ENCODE measurements around the gene DNAJC27. TPM values are rescaled to one million over a fixed set of nuclear protein-coding genes. Genes with fewer than 3 reads are reported as not detected.

The DNAJC27 gene
- total RNA-seq, 2 experiments from 2014 or later, result 5.5 to 6.9 TPM

- Mint-ChIP-seq H3K27me3 (no peaks in the 10 kb centered on the region), H3K36me3 (peaks cover 51% of the 10 kb centered on the region), H3K9me3 (no peaks in the 10 kb centered on the region), H3K4me1 (ENCODE audit: low read depth) (peaks cover 40% of the 10 kb centered on the region), H3K27ac (no peak overlapping the region), H3K4me3 (no peak overlapping the region)
- DNase-seq, result no peak
- CTCF ChIA-PET, result no interaction called here
- intact Hi-C loops (cut with micrococcal nuclease), result no loop called here
- POLR2A ChIA-PET, result no interaction called here
Measured at GRCh38 chr2:24914713-24915112, 57.0 kb downstream of the DNAJC27 start.

- POLR2A ChIA-PET, result no interaction called here
- Mint-ChIP-seq H3K9me3 (no peaks in the 10 kb centered on the region), H3K36me3 (peaks cover 51% of the 10 kb centered on the region), H3K4me1 (ENCODE audit: low read depth) (peaks cover 38% of the 10 kb centered on the region), H3K27me3 (no peaks in the 10 kb centered on the region), H3K27ac (no peak overlapping the region), H3K4me3 (no peak overlapping the region)
- no peak for DNase-seq
- CTCF ChIA-PET, result no interaction called here
- intact Hi-C loops (cut with micrococcal nuclease), result no loop called here
Measured at GRCh38 chr2:24913911-24914310, 57.8 kb downstream of the DNAJC27 start.

GRCh38 chr2:24912986-24913385 is 58.8 kb downstream of the DNAJC27 start:
- peaks cover 31% of the 10 kb centered on the region for H3K4me1 Mint-ChIP-seq (ENCODE audit: low read depth)
- CTCF ChIA-PET, result no interaction called here
- peaks cover 45% of the 10 kb centered on the region for H3K36me3 Mint-ChIP-seq
- no peak for DNase-seq
- H3K27me3 Mint-ChIP-seq, result no peaks in the 10 kb centered on the region
- POLR2A ChIA-PET, result no interaction called here
- intact Hi-C loops (cut with micrococcal nuclease), result no loop called here
- H3K9me3 Mint-ChIP-seq, result no peaks in the 10 kb centered on the region
- H3K4me3 Mint-ChIP-seq, result no peak overlapping the region
- H3K27ac Mint-ChIP-seq, result no peak overlapping the region

GRCh38 chr2:24912523-24912922 is 59.2 kb downstream of the DNAJC27 start:
- Mint-ChIP-seq H3K4me1 (ENCODE audit: low read depth) (peaks cover 26% of the 10 kb centered on the region), H3K9me3 (no peaks in the 10 kb centered on the region), H3K36me3 (peaks cover 40% of the 10 kb centered on the region), H3K27me3 (no peaks in the 10 kb centered on the region), H3K27ac (no peak overlapping the region), H3K4me3 (no peak overlapping the region)
- POLR2A ChIA-PET, result no interaction called here
- CTCF ChIA-PET, result no interaction called here
- no peak for DNase-seq
- intact Hi-C loops (cut with micrococcal nuclease), result no loop called here

GRCh38 chr2:24910245-24910644 is 61.5 kb downstream of the DNAJC27 start:
- no peak overlapping the region for H3K27ac Mint-ChIP-seq
- H3K4me1 Mint-ChIP-seq (ENCODE audit: low read depth), result peaks cover 14% of the 10 kb centered on the region
- CTCF ChIA-PET, result no interaction called here
- no peaks in the 10 kb centered on the region for H3K27me3 Mint-ChIP-seq
- POLR2A ChIA-PET, result no interaction called here
- H3K36me3 Mint-ChIP-seq, result peaks cover 37% of the 10 kb centered on the region
- H3K9me3 Mint-ChIP-seq, result no peaks in the 10 kb centered on the region
- intact Hi-C loops (cut with micrococcal nuclease), result no loop called here
- no peak for DNase-seq
- no peak overlapping the region for H3K4me3 Mint-ChIP-seq

GRCh38 chr2:24909555-24910177 is 62.1 kb downstream of the DNAJC27 start:
- CTCF ChIA-PET, result no interaction called here
- no peak overlapping the region for H3K4me3 Mint-ChIP-seq
- H3K27ac Mint-ChIP-seq, result no peak overlapping the region
- intact Hi-C loops (cut with micrococcal nuclease), result no loop called here
- H3K36me3 Mint-ChIP-seq, result peaks cover 35% of the 10 kb centered on the region
- peaks cover 8% of the 10 kb centered on the region for H3K4me1 Mint-ChIP-seq (ENCODE audit: low read depth)
- H3K27me3 Mint-ChIP-seq, result no peaks in the 10 kb centered on the region
- DNase-seq, result no peak
- POLR2A ChIA-PET, result no interaction called here
- no peaks in the 10 kb centered on the region for H3K9me3 Mint-ChIP-seq

- Mint-ChIP-seq H3K36me3 (peaks cover 31% of the 10 kb centered on the region), H3K4me3 (no peak overlapping the region), H3K27ac (no peak overlapping the region), H3K4me1 (ENCODE audit: low read depth) (peaks cover 7% of the 10 kb centered on the region), H3K27me3 (no peaks in the 10 kb centered on the region), H3K9me3 (no peaks in the 10 kb centered on the region)
- POLR2A ChIA-PET, result no interaction called here
- no peak for DNase-seq
- CTCF ChIA-PET, result interaction anchor here (1.0 kb wide), 1 partner anchor 13 kb away, joined by 3 read pairs; no protein-coding TSS in a partner anchor
- intact Hi-C loops (cut with micrococcal nuclease), result no loop called here
Measured at GRCh38 chr2:24908461-24908901, 63.3 kb downstream of the DNAJC27 start.

- H3K4me3 Mint-ChIP-seq, result no peak overlapping the region
- intact Hi-C loops (cut with micrococcal nuclease), result no loop called here
- peaks cover 7% of the 10 kb centered on the region for H3K4me1 Mint-ChIP-seq (ENCODE audit: low read depth)
- POLR2A ChIA-PET, result no interaction called here
- CTCF ChIA-PET, result no interaction called here
- H3K27me3 Mint-ChIP-seq, result no peaks in the 10 kb centered on the region
- H3K27ac Mint-ChIP-seq, result no peak overlapping the region
- no peaks in the 10 kb centered on the region for H3K9me3 Mint-ChIP-seq
- DNase-seq, result no peak
- peaks cover 39% of the 10 kb centered on the region for H3K36me3 Mint-ChIP-seq
Measured at GRCh38 chr2:24907116-24907515, 64.6 kb downstream of the DNAJC27 start.

- Mint-ChIP-seq H3K4me3 (no peak overlapping the region), H3K27ac (no peak overlapping the region)
- POLR2A ChIA-PET, result no interaction called here
Measured at GRCh38 chr2:24906466-24906865, 65.3 kb downstream of the DNAJC27 start.

GRCh38 chr2:24903161-24904103 is 68.3 kb downstream of the DNAJC27 start:
- ChIA-PET POLR2A (no interaction called here), CTCF (no interaction called here)
- peaks cover 38% of the 10 kb centered on the region for H3K36me3 Mint-ChIP-seq
- H3K4me3 Mint-ChIP-seq, result no peak overlapping the region
- no peaks in the 10 kb centered on the region for H3K9me3 Mint-ChIP-seq
- intact Hi-C loops (cut with micrococcal nuclease), result no loop called here
- H3K4me1 Mint-ChIP-seq (ENCODE audit: low read depth), result peaks cover 4% of the 10 kb centered on the region
- DNase-seq, result no peak
- no peaks in the 10 kb centered on the region for H3K27me3 Mint-ChIP-seq
- no peak overlapping the region for H3K27ac Mint-ChIP-seq

More at GRCh38 chr2:24906466-24906865, 65.3 kb downstream of the DNAJC27 start:
- DNase-seq, result no peak
- Mint-ChIP-seq H3K4me1 (ENCODE audit: low read depth) (peaks cover 7% of the 10 kb centered on the region), H3K27me3 (no peaks in the 10 kb centered on the region), H3K36me3 (peaks cover 36% of the 10 kb centered on the region), H3K9me3 (no peaks in the 10 kb centered on the region)
- intact Hi-C loops (cut with micrococcal nuclease), result no loop called here
- CTCF ChIA-PET, result no interaction called here

GRCh38 chr2:24899361-24899910 is 72.3 kb downstream of the DNAJC27 start:
- Mint-ChIP-seq H3K9me3 (peaks cover 28% of the 10 kb centered on the region), H3K4me3 (no peak overlapping the region), H3K4me1 (ENCODE audit: low read depth) (no peaks in the 10 kb centered on the region), H3K27me3 (no peaks in the 10 kb centered on the region), H3K27ac (no peak overlapping the region), H3K36me3 (peaks cover 64% of the 10 kb centered on the region)
- POLR2A ChIA-PET, result no interaction called here
- intact Hi-C loops (cut with micrococcal nuclease), result no loop called here
- no peak for DNase-seq
- CTCF ChIA-PET, result interaction anchor here (0.5 kb wide), 1 partner anchor 109 kb away, joined by 3 read pairs; no protein-coding TSS in a partner anchor

- DNase-seq, result no peak
- H3K9me3 Mint-ChIP-seq, result peaks cover 33% of the 10 kb centered on the region
- intact Hi-C loops (cut with micrococcal nuclease), result no loop called here
- ChIA-PET CTCF (no interaction called here), POLR2A (no interaction called here)
- no peaks in the 10 kb centered on the region for H3K27me3 Mint-ChIP-seq
- H3K4me3 Mint-ChIP-seq, result no peak overlapping the region
- H3K36me3 Mint-ChIP-seq, result peaks cover 65% of the 10 kb centered on the region
- H3K4me1 Mint-ChIP-seq (ENCODE audit: low read depth), result no peaks in the 10 kb centered on the region
- H3K27ac Mint-ChIP-seq, result no peak overlapping the region
Measured at GRCh38 chr2:24898122-24899109, 73.3 kb downstream of the DNAJC27 start.
